Ureter (tissue), 1 donor: ENCODE measurements around the gene RPS3. TPM values are rescaled to one million over a fixed set of nuclear protein-coding genes. Genes with fewer than 3 reads are reported as not detected.

Source experiments
- DNase-seq: peaks from one replicate; pipeline ENCODE4 v3.0.0-alpha.2; 2020; ENCODE audit warnings: low spot score
- total RNA-seq: library from RNA; stranded (reverse); gene quantifications from one replicate; pipeline ENCODE4 v1.2.4, GENCODE V29; 2023
- donor health status: DM: yes; HTN: yes; CAD: no.

Gene RPS3
- total RNA-seq, 1 donor from 2014 or later = 3,031 TPM

DNA sequence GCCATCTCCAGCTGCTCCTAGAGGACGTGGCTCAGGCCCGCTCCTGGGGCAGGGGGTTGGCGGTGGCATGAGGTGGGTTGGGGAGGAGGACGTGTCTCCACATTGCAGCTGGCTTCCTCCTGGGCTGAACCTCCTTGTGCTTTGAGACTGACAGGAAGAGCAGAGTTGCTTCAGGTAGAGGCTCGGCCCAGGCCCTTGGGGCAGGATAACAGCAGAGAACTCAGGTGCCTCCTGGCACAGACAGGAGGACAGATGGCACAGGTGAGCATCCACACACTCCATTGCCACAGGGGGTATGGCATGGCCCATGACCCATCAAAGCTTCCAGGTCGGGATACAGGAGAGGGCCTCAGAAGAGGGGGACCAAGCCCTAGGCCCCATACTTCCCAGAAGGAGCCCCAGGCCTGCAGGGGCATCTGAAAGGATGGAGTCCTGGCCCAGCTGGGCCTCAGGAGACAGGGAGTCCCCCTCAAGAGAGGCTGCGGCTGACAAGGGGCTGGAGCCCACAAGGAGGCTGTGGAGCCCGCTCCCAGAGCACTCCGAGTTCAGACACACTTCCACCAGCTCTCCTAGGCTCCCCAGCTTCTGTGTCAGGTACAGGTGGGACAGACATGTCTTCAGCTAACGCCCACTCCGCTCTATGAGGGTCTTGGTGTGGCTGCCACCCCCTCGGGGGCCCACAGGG, 35.7 kb downstream of the RPS3 start:
- DNase-seq = no peak

DNA sequence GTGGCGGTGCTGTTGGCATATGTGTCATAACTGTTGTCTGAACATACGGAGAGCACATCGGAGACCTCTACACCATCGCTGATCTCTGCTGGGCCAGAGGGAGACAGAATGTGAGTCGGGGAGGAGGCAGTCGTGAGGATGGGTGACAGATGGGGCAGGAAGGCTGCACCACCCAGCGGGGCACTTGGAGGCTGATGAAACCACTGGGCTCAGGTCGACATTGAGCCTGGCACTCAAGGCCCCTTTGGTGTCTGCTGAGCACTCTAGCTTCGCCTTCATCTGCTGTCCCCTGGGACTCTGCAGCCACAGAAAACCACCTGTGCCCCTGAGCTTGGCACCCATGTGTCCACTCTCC, 36.2 kb downstream of the RPS3 start:
- no peak for DNase-seq

DNA sequence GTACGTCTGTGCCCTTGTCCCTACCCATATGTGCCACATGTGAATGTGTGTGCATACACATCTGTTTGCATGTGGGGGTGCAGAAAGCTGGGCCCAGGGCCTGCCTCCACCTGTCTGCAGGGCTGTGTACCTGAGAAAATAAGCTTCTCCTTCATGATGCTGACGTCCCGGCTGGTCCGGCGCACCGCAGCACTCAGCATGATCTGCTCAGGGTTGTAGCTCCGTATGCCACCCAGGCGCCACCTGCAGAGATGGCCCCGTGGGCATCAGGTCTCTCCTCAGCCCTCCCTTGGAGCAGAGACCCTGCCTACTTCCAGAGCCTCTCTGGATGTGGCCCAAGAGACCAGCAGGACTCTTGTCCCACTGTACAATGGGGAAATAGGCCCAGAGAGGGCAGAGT, 37.5 kb downstream of the RPS3 start:
- DNase-seq = no peak

DNA sequence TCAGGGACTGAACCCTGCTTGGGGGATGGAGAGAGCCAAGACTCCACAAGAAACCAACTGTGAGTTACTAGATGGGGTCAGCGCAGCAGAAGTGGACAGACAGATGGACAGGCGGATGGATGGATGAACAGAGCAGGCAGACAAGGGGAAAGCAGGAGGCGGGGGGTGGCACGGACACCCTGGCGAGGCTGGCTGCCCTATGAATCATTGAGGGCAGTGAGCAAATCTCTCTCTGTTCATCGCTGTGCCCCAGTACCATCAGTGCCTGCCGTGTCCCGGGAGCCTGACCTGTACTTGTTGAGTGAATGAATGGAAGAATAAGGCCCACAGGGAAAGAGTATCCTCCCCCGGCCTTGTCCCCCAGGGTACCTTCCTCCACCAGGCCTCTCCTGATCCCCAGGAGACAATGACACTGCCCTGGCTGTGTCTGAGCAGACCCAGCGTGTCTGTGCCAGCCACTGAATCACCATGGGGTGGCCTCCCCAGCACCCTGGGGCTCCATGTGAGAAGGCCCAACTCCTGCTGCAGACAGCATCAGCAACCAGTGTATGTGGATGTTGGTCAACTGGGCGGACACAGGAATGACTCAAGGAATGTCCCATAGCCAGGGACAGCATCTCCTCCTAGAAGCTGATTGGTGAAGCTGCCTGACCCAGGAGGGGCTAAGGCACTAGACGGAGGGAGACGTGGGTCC, 38.8 kb downstream of the RPS3 start:
- no peak for DNase-seq

DNA sequence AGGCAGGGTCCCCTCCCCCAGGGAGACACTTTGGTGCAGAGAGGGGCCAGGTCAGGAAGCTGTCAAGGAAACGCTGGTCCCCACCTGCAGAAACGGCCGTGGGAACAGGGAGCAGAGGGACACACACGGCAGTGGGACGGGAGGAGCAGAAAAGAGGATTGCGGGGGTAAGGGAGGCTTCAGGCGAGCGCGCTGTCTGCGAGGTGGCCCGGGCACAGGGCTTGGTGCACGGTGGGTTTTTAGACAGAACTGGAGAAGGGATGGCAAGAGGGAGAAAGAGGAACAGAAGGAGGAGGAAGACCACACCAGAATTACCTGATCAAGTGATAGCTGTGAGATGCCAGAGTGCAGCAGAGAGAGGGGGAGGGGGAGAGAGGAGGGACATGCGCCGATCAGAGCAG, 39.7 kb downstream of the RPS3 start:
- no peak for DNase-seq

DNA sequence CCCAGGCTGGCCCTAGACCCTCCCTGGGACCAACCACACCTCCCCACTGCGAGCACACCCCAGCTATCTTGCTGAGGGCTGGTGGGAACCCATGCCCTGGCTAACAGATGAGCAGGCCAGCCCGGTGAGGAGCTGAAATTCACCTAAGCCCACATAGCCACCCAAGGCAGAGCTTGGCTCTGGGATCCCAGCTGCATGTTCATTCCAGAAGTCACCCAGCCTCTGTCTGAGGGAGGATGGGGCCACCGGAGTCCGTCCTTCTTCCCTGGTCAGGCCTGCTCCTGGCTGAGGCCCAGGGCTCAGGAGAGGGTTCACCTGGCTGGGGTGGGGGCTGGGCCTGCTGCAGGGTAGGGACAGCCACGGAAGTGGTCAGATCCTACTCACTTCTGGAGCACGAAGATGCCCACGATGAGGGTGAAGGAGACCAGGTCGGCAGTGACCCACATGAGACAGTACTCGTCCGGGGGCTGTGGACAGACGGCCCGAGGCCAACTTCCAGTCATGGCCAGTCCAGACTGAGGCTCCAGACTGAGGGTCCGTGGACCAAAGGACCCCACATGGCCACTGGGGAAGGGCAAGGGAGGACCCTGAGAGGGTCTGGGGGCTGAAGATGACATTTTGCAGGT, 40.3 kb downstream of the RPS3 start:
- DNase-seq = no peak

DNA sequence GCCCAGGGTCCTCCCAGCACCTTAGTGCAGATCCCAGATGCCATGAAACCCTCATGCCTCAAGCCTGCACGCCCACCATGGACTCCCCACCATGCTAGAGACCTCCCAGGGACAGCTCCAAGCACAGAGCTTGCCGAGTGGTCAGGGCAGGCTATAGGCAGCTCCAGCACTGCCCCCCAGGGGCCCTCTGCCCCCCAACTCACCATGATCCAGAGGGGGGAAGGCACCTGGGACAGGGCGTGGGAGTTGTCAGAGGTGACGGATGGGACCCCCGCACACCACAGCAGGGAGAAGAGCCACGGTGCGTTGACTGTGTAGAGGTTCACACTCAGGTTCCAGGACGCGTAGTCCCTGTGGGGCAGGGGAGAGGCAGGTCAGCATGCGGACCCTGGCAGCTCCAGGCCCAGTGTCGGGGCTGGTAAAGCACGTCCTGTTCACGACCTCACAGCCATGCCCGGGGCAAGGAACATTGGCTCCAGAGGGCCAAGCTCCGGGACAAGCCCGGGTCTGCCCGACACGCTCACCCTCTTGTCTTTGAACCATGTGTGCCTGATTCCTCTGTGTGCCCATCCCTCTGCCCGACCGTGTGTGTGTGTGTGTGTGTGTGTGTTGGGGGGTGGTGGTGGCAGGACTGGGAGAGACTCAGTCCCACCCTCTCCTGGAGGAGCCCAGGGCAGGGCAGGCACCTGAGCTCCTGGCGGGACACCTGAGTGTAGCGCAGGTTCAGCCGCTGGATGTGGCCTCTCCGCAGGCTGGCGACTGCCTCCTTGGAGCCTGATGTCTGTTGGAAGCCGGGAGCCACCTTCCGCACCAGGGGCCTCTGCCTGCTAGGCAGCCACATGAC, 41.9 kb downstream of the RPS3 start:
- DNase-seq = no peak

DNA sequence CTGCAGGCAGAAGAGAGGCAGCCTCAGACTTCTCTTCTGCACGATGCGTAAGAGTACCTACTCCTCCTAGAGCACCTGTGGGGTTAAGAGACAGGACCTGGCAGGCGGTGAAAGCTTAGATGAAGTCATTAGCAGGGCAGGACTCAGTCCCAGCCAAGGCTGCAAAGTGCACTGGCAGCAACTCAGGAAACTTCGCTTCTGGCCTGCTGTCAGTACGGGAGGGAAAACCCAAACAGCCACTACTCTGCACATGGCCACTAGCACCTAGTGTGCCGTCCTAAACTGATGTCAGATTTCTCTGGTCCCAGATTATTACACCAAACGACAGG, 42.5 kb downstream of the RPS3 start:
- no peak for DNase-seq

DNA sequence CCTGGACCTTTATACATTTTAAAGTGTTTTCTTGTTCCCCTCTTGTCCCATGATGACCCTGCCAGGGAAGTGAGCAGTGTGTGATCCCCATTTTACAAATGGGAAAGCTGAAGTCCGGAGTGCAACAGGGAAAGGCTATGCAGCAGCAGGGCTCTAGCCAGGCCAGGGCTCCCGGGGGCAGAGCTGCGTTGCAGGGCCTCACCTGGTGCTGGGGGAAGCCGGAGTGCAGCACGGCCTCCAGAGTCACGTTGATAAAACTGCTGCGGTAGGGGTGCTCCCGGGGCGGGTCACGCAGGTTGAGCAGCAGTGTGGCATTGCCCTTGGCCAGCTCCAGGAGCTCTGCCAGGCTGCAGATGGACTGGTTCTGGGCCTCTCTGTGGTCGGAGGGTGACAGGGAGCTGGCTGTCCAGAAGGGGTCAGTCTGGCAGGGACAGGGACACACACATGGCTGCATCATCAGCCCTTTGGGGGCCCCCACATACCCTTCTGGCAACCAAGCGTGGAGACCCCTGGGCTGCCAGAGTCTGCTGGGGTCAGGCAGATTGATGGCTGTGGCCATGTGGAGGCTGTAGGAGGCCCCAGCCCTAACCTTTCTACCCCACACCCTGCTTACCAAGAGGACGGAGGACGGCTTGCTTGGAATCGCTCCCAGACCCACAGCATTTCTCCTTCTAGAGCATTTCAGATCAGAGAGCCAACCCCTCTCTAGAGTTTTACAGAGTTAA, 43.0 kb downstream of the RPS3 start:
- DNase-seq = no peak

DNA sequence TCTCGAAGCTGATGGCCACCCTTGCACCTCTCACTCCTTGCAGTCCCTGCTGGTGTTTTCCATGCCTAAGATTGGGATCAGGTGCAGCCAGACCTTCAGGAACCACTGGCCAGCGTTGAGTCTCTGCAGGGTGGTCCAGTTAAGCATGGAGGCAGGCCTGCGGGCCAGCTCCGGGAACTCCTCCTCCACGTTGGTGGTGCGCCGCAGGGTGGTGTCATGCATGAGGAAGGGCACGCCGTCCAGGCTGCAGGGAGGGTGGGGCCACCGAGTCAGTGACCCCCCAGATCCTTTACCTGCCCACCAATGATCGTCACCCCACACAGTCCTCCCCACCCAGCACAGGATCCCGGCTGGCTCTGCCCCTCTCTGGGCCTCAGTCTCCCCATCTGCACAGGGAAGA, 43.7 kb downstream of the RPS3 start:
- no peak for DNase-seq

DNA sequence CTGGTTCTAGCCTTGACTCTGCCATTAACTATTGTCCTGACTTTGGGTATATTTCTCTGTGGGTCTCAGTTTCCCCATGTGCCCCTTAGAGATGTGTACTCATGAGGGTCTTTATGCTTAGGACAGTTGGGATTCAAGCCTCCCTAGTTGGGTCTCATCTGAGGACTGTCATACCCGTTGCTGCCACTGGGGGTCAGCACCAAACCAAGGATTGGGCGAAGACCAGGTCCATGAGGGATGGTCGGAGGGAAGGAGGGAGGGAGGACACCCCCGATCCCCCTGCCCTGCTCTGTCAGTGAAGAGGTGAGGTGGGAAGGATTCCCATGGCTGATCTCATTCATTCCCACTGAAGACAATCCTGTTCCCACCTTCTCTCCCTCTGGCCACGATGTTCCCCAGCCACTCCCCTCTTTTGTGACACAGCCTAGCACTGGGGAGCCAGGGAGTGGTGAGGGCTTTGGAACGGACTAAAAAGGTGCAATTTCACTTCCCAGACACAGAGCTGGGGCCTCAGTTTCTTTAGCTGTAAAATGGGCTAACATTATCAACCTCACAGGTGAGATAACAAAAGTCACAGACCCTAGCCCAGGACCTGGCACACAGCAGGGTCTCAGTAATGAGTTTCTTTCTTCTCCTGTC, 46.1 kb downstream of the RPS3 start:
- DNase-seq = peak; percentile 75

DNA sequence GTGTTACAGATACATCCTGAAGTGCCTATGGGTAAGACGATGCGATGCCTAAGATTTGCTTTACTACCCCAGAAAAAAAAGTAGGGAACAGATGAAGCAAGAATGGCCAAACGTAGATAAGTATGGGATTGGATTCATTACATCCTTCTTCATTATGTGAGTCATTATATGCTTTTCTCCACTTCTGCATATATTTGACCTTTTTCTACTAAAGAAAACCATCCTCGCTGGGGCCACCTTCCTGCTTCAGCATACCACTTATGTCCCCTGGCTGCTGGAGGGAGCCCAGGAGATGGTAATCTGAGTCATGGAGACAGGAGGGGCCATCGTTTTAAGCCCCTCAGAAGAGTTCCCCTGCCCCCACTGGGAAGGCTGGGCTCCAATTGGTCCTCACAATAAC, 48.1 kb downstream of the RPS3 start:
- no peak for DNase-seq

DNA sequence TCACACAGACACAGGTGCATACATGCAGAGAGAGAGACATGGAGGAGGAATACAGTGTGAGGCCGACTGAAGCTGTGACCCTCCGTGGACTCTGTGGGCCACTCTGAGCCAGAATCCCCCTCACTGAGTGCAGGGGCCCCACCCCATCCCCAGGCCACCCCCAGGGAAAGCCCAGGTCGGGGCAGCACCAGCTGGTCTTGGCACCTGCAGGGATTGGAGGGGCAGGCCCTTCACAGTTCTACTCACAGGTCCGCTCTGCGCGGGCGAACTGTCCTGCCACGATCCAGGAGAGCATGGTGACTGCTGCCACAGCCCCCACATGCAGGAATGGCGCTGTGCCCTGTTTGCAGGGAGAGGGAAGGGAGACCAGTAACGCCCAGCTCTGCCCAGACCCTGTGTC, 50.0 kb downstream of the RPS3 start:
- DNase-seq = no peak

DNA sequence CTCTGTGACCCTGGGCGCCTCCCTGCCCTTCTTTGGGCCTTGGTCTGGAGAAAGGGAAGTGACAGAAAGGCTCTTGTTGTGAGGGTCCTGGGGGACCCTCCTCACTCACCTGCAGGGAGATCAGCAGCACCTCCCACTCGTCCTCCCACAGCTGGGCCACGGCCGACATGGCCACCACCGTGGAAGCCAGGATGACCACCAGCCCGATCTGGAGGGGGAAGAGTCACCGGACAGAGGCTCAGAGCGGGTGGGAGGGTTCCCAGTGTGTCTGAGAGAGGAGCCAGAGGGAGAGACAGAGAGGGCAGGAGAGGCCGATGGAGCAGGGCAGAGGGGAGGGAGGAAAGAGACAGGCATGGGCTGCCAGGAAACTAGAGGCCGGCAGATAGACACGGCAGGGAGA, 50.5 kb downstream of the RPS3 start:
- DNase-seq = no peak

DNA sequence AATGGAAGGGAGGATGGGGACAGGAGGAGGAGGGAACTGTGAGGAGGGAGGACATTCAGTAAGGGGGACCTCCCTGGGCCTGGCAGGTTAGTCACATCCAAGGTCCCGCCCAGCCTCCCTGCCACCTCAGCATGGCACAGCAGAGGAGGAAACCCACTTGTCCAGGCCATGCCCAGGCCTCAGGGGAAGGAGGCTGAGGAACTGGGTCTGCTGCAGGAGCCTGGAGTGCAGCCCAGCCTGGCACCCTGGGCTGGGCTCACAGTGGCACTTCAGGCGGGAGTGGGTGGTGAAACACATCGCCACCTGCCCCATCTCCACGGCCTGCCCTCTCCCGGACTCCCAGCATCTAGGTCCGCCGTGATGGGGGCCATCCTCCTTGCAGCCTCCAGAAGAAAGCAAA, 50.9 kb downstream of the RPS3 start:
- no peak for DNase-seq

DNA sequence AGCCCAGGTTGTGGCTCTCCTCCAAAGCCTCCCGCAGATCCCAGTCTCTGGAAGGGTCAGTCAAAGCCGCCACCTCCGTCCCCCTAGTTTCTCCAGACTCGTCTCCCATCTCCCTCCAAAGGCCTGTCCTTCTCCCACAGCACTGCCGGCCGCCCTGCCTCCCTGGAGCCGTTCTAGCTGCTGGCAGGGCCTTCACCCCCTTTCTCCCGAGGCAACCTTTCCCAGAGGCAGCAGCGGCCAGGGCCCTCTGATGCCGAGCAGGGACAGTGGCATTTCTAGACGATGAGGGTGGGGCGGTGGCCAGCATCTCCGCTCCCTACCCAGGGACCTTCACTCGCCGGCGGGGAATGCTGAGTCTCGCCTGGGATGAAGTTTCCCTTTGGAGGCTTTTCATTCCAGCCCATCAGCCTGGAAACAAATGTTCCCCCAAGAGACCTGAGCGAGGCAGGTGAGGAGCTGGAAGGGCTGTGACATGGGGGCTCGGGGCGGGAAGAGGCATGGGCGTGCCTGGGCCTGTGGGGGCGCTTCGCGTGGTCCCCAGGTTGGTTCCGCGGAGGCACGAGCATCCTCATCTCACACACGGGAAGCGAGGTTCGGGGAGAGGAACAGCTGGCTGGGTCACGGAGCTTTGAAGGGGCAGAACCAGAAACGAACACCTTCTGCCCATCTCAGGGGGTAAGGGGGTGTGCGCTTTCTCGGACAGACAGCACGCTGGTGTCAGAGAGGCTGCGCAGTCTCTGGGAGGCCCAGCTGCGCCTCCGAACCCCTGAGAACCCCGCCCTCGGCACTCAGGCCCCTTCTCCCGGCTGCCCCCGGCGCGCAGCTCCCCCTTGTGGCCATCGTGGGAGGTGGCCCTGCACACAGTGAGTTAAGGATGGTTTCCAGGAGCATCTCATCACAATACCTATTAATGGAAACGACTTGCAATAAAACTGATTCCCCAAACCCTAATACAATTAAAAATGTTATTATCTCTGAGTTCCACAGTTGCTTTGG, 51.8 kb downstream of the RPS3 start:
- no peak for DNase-seq

DNA sequence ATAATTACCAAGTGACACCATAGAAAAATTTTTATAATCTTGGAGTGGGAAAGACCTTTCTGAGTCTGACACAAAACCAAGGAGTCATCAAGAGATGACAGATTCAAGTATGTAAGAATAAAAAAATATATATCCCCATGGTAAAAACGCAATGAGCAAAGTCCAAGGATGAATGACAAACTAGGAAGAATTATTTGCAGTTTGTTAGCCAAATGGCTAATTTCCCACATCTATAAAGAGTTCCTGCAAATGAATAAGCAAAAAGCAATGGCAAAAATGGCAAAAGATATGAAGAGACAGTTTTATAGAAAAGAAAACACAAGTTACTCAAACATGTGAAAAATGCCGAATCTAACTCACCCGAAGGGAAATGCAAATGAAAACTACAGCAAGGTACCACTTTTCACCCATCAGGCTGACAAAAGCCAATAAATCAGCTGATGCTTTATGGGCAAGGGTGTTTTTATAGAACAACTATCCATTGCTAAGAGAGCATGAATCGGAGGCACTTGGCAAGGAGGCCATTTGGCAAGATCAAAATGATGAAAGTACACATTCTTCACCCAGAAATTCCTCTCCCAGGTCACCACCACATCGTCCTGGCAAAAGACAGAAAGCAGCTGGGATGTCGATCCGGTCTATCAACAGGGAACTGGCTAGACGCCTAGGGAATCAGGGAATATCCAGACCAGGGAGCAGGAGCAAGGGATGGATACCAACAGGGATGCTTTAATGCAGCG, 54.8 kb downstream of the RPS3 start:
- DNase-seq = no peak

DNA sequence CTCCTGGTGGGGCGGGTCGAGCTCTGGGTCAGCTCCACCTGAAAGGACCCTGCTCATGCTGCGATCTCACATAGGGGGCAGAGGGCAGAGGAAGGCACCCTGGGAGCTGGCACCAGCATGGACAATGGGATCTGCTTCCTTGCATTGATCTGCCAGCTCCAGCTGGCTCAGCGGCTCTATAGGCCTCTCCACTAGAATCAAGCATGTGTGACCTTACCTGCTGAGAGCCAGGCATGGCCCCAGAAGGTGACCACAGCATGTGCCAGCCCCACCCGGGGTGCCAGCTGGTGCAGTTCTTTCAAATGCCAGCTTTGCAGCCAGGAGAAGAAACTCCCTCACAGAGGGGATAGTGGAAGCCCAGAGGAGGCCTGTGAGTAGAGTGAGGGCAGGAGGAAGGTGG, 55.7 kb downstream of the RPS3 start:
- no peak for DNase-seq
